NCI-H2107 (cell line): ENCODE results near the gene MAP7D2.

Experiments
- DNase-seq: peaks from one replicate; lab custom pipeline; 2025; lab: John Stamatoyannopoulos, UW

The MAP7D2 gene

GRCh38 chrX:19966056-19966455 lies 150.7 kb downstream of the MAP7D2 start:
- no peak for DNase-seq

GRCh38 chrX:19964017-19964710 lies 152.5 kb downstream of the MAP7D2 start:
- no peak for DNase-seq

- DNase-seq = no peak
Measured at GRCh38 chrX:19960913-19961312, 155.8 kb downstream of the MAP7D2 start.

GRCh38 chrX:19958552-19959486 lies 157.9 kb downstream of the MAP7D2 start:
- DNase-seq = no peak

- no peak for DNase-seq
Measured at GRCh38 chrX:19956923-19957322, 159.8 kb downstream of the MAP7D2 start.
